SK-N-SH (cell line): ENCODE results near the gene HLTF.

Experiments used
- CTCF ChIP-seq: fragments of 200-600 bp; sonication (generic); IDR thresholded peaks from 2 replicates; pipeline ENCODE4 v1.6.1; 2017; ENCODE audit warnings: antibody characterized with exemption, mild to moderate bottlenecking, moderate library complexity
- EP300 ChIP-seq, 2 experiments: IDR thresholded peaks; 2 replicates each; pipeline versions ENCODE4 v1.4.0 to v1.6.1; 2012; ENCODE audit warnings: borderline replicate concordance in 1 of 2, low read depth in 1 of 2, low read length in 1 of 2
- JUND ChIP-seq: IDR thresholded peaks from 2 replicates; pipeline ENCODE4 v1.4.0; 2012
- NFIC ChIP-seq: IDR thresholded peaks from 2 replicates; pipeline ENCODE4 v1.4.0; 2012; ENCODE audit warnings: borderline replicate concordance
- SMC3 ChIP-seq: IDR thresholded peaks from 2 replicates; pipeline ENCODE4 v1.6.1; 2012; ENCODE audit warnings: low read depth, low read length, improper control_type of control experiment
- ZBTB33 ChIP-seq: IDR thresholded peaks from 2 replicates; pipeline ENCODE4 v1.4.0; 2012; ENCODE audit warnings: low read depth, borderline replicate concordance

GRCh38 chr3:149019580-149019979, 66.8 kb downstream of the HLTF start:
- TF ChIP-seq ZBTB33 = no peak
- no peak for TF ChIP-seq NFIC
- TF ChIP-seq CTCF = no peak
- no peak for TF ChIP-seq SMC3
- no peak for TF ChIP-seq EP300 (IDR thresholded peaks at IDR 0.05; ENCODE audit: borderline replicate concordance in 1 of 2, low read depth in 1 of 2, low read length in 1 of 2)
- TF ChIP-seq JUND = no peak
